Measurements from ENCODE around the gene FMO2. TPM values are rescaled to one million over a fixed set of nuclear protein-coding genes. Genes with fewer than 3 reads are reported as not detected.

Gene FMO2
- polyA plus RNA-seq, 3 donors: 0.70 to 1.9 (median 0.90) TPM

- DNase-seq: no peak
These were observed 72.5 kb downstream of the FMO2 start for GRCh38 chr1:171257607-171258076.

- no peak for DNase-seq
These were observed 73.3 kb downstream of the FMO2 start for GRCh38 chr1:171258429-171258828.

GRCh38 chr1:171258943-171259342 is 73.8 kb downstream of the FMO2 start:
- DNase-seq: no peak

Other genes starting within 250 kb of the FMO2 start
- not detected for gene MROH9, start 249.8 kb upstream of the FMO2 start, polyA plus RNA-seq (ENCODE audit: insufficient read length in 3 of 3)
- gene FMO3, start 94.4 kb upstream of the FMO2 start, polyA plus RNA-seq (ENCODE audit: insufficient read length in 3 of 3): under 1 TPM in 2 of 3 donors, not detected in 1; 0.14 to 0.18 TPM
- gene FMO1, start 63.2 kb downstream of the FMO2 start, polyA plus RNA-seq (ENCODE audit: insufficient read length in 3 of 3): 100 to 1,000 TPM; 184 to 225 (median 199) TPM
- gene FMO4, start 128.9 kb downstream of the FMO2 start, polyA plus RNA-seq (ENCODE audit: insufficient read length in 3 of 3): 10 to 100 TPM; 12.3 to 26.0 (median 15.1) TPM